ENCODE measurements around the gene KLHL18.
"Not testable (repeated sequence)": the region's sequence is repeated elsewhere in the genome, so short reads cannot be mapped to it uniquely, and the experiment has no call there.

KLHL18 gene

DNA sequence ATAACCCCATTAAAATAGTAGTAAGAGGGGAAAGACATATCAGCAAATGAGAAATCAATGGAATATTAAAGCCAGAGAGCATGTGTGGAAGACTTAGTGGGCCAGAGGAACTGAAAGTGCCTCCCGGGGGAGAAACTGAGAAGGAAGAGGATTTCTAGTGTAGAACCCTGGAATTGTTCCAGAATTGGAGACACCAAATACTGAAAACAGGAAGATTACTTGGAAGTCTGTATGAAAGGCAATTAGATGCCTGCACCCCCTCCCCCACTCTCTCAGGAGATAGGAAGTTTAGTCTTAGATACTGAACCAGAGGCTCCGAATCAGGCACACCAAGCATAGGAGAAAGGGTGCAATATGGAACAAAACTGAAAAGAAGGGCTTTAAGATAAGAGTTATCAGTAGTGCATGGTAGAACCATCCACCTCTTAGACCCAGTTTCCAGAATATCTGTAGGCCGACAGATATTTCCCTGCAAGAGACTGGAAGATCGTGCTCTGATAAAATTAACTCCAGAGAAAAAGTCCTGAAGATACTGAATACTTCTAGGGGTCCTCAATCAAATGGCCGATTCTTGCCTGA, 32.4 kb downstream of the KLHL18 start:
- DNase-seq: peak; percentile 12

DNA sequence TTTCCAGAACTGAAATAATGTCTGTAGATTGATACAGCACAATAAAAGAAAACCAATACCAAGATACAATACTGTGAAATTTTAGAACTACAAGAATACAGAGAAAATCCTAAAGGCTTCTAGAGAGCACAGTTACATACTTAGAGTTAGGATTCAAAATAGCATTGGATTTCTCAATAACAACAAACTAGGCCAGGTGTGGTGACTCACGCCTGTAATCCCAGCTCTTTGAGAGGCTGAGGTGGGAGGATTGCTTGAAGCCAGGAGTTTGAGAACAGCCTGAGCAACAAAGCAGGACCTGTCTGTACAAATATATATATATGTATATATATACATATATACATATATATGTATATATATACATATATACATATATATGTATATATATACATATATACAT, 33.4 kb downstream of the KLHL18 start:
- not testable (repeated sequence) for DNase-seq

DNA sequence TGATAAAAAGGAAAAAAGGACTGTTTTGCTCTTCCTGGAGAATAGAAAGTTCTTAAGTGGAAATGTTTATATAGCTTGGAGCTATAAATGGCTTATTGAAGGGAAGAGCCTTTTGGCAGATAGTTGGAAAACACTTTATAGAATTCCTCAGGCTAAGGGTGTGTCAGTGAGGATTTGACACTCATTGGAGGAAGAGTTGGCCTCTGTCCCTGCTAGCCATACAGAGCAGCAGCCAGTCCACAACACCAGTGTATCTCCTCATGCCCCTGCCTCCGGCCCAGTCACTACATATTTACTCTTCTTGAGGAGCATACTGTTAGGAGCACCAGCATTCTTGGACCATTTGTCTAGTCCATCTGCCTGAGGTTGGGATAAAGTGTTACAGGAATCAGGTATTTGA, 36.2 kb downstream of the KLHL18 start:
- no peak for DNase-seq

DNA sequence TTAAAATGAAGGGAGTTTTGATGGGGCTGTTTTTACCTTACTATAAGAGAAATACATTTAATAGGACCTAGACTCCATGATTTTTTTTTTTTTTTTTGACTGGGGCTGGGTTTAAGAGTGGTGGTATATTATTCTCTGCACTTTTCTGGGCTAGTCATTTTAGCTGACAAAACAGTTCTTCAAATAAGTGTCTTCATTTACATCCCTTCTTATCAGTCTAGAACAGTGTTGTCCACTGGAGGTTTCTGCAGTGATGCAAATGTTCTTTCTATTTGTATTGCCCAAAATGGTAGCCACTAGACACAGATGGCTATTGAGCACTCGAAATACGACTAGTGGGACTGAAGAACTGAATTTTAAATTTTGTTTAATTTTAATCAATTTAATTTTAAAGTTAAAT, 37.2 kb downstream of the KLHL18 start:
- DNase-seq: no peak

DNA sequence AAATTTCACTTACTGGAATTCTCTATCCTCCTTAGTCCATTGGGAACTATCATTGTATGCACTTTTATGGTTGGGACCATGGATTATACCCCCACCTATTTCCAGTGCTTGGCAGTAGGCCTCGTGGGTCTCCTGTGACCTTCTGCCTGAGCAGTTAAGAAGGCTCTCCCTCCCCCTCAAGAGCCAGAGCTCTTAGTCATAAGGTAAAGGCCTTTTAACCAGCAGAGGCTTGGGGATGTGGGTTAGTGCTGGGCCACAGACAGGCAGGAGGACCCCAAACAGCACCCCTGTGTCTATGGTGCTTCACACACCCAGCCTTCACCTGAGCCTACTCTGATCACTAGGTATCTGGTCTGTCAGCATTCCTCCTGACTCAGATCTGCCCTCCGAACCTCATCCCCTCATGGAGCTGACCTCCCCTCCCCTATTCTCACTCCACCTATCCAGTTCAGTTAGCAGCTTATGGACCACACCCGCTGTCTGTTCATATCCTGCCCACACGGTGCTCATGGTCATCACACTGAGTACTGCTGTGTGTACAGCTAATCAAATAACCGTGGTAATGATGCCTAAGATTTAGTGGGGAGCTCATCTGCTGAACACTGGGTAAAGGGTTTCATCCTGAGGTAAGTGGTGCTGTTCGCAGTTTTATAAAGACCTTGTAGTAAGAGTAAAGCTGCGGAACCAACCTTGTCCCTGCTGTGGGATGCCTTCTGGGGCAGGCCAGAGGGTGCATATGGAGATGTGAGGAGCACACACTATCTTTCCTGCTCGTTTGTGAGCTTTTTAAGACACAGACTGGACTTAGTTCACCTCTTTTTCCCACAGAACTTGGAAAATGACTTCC, 40.9 kb downstream of the KLHL18 start:
- no peak for DNase-seq

DNA sequence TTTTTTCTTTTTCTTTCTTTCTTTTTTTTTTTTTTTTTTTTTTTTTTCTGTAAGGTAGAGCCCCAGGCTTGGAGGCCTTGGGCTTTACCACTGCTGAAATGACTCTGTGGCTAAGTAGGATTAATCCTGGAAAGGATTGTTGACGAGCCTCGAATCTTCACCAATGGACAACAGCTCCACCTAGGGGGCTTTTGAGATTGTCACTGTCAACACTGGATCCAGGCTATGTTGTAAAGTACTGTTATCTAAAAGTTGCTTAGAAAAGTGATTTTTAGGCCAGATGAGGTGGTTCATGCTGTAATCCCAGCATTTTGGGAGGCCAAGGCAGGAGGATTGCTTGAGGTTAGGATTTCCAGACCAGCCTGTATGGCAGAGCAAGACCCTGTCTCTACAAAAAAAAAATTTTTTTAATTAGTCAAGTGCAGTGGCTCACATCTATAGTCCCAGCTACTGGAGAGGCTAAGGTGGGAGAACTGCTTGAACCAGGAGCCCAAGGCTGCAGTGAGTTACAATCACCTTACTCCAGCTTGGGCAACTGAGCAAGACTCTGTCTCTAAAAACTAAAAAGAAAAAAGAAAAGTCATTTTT, 41.6 kb downstream of the KLHL18 start:
- DNase-seq: peak; percentile 67

DNA sequence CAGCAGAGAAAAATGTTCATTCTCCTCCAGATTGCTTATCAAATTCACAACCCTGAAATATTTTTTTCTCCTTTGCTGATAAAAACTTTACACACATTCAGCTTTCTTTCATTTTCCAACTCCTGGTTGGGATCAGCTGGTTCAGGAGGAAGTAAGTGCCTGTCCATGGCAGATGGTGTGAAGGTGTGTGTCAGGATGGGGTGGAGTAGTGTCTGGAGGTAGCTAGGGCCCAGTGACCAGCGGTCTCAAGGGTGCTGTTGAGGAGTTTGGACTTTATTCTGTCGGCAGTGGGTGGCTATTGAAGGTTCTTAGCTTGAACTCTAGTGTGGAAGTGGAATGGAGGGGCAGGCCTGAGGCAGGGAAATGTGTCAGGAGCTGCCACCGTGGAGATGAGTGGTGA, 51.2 kb downstream of the KLHL18 start:
- no peak for DNase-seq

DNA sequence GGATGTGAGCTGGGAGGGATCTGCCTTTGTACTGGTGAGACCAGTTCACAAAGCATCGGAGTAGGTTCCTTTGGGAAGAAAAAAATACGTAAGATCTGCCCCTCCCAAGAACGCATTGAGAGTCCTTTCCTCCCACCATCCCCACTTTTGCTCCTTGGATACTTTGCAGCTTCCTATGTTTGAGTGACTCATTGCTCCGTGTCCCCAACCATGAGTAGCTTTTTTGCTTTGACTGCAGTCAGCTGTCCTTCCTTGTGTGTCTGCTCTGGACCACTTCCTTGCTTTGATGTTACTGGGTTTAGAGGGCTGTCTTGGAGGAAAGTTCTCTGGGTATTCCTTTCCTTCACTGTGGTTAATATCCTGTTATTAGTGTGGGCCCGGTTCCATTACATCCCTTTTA, 54.9 kb downstream of the KLHL18 start:
- DNase-seq: no peak

DNA sequence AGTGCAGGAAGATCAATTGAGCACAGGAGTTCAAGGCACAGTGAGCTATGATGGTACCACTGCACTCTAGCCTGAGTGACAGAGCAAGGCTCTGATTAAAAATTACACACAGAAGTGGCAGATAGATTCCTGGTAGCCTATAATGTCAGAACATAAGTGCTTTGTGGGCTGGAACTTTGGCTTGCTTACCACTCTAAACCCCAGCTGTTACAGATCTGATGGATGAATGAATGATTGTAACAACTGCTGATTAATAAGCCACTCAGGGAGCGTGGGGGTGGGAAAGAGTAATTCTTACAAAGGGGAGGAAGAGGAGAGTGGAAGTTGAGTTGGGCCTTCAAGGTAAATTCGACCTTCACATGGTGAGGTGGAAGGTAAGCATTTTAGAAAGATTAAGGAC, 57.2 kb downstream of the KLHL18 start:
- DNase-seq: no peak

DNA sequence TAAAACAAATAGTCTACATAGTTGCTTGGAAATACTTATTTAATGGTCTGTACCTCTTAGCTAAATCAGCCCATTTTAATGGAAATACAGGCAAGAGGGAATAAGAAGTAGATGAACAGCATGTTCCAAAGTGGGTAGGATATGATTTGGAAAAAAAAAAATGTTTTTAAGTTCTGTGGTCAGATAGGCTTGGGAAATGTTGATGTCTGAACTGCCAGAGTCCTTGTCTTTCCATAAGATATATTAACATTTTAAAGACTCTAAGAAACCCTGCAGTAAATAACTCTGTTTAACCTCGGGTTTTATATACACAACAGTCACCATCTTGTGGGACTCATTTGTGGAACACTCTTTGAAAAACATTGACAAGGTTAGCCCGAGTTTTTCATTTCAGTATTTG, 58.1 kb downstream of the KLHL18 start:
- DNase-seq: no peak

DNA sequence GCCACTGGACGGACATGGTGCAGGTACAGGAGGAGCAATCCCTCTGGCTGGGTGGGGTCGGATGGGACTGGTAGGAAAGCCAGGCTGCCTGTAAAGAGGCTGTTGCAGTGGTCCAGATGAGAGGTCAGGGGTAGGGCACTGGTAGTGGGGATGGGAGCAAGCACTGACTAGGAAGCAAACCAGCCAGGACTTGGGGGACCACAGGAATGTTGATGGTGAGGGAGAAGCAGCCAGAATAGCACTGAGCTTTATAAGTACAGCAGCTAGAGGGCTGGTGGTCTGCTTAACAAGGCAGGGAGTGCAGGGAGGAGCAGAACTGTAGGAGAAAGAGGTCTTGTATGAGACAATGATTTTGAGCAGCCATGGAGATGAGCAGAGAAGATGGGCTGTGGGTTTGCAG, 59.4 kb downstream of the KLHL18 start:
- DNase-seq: no peak

DNA sequence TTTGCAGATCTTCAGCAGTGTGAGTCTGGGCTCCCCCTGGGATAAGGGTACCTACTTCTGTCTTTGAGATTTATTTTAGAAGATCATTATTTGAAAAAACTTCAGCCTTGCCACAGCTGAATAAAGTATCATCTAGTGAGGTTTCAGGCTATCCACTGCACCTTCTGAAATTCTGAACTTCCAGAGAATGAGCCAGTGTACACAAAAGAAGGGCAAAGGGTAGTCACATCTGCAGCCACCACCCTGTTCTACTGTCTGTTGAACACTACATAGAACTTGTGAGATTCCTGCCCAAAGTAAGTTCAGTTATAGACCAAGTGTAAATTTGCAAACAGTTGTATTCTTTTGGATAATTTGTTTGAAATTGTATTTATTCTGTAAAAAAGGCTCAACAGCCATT, 60.1 kb downstream of the KLHL18 start:
- no peak for DNase-seq

DNA sequence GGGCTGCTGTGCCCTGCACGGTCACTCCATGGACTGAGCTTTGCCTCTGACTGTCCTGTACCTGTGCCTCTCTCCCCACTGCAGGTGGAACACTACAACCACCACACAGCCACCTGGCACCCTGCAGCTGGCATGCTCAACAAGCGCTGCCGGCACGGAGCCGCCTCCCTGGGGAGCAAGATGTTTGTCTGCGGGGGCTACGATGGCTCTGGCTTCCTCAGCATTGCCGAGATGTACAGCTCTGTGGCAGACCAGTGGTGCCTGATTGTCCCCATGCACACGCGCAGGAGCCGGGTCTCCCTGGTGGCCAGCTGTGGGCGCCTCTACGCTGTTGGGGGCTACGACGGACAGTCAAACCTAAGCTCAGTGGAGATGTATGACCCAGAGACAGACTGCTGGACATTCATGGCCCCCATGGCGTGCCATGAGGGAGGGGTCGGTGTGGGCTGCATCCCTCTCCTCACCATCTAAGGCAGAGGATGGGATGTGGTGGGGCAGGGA, 60.8 kb downstream of the KLHL18 start:
- no peak for DNase-seq

DNA sequence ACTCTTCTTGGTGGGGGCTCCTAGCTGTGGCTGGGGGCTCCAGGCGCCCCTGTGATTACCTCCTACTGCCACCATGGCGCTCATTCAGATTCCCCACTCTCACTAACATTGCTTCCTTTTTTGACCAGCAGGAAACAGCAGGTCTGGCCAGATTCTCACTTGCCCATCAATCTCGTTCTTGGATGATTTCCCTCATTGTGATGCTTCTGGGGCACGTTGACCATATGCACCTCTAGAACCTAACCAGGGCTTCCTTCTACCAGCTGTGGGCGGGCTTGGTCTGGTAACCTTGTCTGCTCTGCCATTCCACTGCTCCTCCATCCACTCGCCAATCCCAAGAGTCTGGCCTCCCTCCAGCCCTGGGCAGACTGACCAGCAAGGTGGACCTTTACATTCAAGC, 62.2 kb downstream of the KLHL18 start:
- DNase-seq: no peak

DNA sequence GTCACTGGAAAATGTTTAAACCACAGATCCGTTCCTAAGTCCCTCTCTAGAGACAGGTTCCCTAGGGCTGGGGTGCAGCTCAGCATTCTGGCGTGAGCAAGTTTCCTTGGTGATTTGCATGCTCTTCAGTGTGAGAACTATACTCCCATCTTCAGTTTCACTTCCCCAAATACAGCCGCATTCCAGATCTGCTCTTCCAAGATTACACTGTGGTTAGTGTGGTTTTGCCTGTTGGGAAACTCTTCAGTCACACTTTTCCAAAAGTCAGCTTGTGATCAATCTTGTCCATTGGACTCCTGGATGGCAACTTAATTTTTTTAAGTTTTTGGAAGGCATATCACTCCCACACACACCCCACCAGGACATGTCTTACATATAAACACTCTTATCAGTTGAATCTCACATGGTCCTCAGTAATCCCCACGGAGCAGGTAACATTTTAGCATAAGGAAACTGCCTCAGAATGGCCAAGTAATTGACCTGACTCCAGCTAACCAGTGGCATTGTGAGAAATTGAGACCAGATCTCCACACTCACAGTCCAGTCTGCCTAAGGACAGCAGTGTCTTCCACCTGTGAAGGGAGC, 64.6 kb downstream of the KLHL18 start:
- DNase-seq: no peak

DNA sequence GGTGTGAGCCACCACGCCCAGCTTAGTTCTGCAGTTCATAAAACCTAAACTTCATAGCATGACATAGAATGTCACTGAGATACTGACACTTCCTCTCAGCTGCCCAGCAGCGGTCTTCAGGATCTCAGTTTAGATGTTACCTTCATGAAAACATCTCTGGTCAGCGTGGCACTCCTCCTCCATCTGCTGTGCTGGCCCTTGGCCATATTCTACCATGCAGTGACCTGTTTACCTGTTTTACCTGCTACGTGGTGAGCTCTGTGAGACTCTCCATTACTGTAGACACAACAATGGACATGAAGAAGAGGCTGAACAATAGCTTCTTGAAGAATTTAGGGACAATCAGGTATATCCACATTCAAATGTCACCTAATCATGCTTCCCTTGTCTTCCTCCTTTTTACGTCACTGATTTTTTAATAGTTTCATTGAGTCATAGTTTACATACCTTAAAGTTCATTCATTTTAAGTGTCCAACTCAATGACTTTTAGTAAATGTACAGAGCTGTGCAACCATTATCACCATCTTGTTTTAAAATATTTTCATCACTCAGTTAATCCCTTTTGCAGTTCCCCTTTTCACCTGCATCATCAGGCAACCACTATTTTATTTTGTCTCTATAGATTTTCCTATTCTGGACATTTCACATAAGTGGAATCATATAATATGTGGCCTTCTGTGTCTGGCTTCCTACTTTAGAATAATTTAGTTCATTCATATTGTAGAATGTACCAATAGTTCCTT, 65.8 kb downstream of the KLHL18 start:
- no peak for DNase-seq

DNA sequence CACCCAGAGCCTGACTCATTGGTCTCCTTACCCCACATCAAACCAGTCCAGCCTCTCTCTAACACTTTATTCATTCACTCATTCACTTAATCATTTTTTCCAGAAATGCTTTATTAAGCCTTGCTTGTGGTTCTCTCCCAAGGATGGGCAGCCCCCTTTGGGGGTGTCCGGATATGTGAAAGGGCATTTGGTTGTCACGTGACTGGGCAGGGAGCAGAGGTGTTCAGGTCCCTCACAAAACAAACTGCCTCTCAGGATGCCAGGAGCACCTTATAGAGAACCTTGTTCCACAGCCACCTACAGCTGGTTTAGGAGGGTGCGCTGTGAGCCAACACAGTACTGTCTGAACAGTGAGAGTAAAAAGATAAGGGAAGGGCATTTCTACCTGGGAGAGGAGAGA, 72.3 kb downstream of the KLHL18 start:
- DNase-seq: no peak

DNA sequence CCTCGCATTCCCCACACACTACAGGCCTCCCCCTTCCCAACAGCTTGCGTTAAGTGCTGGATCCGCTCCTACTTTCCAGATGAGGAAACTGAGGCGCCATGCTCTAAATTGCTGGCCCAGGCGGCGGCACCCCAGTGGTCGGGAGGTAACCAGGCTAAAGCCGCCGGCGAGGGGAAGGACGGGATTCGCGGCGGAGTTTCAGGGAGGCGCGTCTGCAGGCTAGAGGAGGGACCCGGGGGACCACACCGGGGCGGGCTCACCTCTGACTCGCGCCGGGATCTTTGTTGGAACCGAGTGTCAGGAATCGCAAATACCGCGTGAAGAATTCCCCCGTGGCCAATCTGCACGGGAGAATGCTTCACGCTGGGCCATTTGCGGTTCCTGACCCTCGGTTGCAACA, 73.5 kb downstream of the KLHL18 start:
- no peak for DNase-seq

DNA sequence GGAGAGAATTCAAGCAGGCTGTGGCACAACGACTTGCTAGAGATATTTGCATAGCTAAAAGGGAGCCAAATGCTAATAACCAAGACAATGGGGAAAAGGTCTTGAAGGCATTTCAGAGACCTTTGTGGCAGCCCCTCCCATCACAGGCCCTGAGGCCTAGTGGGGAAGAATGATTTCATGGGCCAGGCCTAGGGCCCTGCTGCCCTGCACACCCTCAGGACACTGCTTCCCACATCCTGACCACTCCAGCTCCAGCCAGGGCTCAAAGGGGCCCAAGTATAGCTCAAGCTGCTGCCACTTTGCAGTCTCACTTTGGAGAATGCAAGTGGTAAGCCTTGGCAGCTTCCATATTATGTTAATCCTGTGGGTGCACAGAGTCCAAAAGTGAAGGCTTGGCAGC, 76.6 kb downstream of the KLHL18 start:
- no peak for DNase-seq

DNA sequence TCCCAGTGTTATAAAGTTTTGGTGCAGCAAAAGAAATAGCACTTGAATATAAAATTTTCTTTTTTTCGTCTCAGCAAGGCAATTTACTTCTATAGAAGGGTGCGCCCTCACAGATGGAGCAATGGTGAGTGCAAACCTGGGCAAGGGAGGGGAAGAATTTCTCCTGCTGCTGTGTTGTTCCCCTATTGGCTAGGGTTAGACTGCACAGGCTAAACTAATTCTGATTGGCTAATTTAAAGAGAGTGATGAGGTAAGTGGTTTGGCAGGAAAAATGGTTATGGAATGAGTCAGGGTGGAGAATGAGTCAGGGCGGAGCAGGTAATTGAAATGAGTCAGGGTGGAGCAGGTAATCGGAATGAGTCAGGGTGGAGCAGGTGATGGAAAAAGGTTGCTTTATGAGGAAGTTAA, 77.4 kb downstream of the KLHL18 start:
- DNase-seq: not testable (repeated sequence)

DNA sequence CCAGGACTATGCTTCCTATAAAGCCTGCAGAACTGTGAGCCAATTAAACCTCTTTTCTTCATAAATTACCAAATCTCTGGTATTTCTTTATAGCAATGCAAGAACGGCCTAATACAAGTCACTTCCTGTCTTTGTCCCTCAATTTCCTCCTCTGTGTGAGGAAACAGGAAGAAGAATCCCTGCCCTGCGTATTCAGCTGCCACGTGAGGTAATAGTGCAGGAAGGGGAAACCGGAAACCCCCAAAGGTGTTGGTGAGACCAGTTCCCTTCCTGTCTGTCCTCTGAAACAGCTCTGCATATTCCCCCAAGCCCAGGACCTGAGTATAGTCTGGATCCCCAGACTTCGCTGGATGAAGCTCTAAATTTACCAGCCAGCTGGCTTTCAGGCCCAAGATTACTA, 80.0 kb downstream of the KLHL18 start:
- no peak for DNase-seq

DNA sequence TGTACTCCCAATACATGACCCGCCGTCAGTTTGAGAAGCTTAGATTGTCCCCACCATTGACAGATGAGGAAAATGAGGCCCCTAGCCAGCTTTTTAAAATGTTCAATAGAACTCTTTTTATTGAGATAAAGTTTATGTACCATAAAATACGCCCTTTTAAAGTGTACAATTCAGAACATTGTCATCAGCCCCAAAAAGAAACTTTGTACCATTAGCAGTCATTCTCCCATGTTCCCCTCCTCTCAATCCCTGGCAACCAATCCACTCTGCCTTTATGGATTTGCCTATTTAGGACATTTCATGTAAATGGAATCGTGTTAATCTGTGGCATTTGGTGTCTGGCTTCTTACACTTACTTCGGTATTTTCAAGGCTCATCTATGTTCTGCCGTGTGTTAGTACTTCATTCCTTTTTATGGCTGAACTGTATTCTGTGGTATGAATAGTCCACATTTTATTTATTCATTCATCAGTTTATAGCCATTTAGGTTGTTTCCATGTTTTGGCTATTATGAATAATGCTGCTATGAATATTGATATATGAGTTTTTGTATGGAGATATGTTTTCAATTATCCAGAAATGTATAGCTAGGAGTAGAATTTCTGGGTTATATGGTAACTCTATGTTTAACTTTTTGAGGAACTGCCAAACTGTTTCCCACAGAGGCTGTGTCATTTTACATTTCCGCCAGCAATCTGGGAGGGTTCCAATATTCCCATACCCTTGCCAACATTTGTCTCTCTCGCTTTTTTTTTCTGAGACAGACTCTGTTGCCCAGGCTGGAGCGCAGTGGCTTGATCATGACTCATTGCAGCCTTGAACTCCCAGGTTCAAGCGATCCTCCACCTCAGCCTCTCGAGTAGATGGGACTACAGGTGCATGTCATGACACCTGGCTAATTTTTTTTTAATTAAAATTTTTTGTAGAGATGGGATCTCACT, 82.7 kb downstream of the KLHL18 start:
- DNase-seq: peak; percentile 28
